ENCODE measurements around the gene SOWAHB.
"Not testable (repeated sequence)": the region's sequence is repeated elsewhere in the genome, so short reads cannot be mapped to it uniquely, and the experiment has no call there.

SOWAHB gene

GRCh38 chr4:76895619-76896018 is 2.3 kb downstream of the SOWAHB start:
- DNase-seq = no peak

GRCh38 chr4:76894537-76895255 is 3.2 kb downstream of the SOWAHB start:
- DNase-seq = no peak

DNA sequence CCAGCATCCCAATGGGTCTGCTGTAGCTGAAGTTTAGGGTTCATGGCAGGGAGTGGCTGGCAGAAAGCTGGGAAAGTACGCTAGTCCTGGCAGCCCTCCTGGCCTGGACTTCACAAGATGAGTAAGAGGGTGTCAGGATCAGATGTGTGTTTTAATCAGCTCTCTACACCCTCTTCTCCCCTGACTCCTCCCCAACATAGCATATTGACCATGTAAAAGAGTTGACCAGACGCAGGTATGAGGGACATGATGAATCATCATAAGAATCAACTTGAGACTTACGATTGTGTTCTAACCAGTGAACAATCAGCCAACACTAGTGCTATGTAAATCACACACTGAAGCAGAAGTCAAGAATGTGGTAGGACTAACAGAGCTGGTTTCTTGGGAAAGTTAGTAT is 5.3 kb downstream of the SOWAHB start:
- DNase-seq = no peak

GRCh38 chr4:76892001-76892400 is 5.9 kb downstream of the SOWAHB start:
- DNase-seq = no peak

DNA sequence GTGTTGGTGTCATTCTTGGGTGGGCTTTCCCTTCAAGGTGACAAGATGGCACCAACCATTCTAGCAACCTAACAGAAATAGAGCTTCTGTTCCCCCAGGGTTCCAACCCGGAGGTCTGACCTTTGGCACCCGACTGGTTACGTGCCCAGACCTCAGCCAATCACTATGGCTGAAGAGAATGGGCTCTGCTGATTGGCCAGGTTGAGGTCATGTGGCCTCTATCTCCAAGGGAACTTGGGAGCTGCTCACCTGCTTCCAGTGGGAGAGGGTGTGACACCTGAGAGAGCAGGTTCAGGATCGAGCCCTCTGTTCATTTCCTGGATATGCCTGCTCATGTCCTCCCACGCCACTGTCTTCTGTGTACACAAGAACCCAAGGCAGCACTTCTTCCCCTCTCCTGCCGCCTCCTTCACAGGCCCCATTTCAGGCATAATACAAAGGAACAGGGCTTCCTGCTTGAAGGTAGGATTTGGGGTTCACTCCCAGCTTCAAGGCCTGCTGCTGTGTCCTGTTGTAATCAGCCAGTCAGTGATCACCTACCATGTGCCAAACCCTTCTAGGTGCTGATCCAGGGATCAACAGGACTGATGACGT is 11.0 kb downstream of the SOWAHB start:
- DNase-seq = no peak

DNA sequence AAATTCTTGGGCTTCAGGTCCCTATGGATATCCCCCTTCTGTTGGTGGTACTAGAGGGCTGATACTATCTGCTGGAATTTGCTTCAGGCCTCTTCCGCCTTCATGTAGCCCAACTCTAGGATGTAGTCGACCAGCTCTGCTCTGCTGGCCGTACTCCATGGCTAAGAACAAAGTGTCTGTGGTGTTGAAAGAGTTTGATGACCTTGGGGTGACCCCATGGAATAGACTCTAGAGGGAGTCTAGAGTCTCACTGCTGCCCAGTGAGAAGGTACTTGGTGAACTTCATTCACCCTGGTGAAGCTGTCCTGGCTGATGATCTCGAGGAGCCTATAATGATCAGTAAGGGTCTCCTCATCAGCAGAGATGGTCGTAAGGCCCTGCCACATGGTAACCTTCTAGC is 11.7 kb downstream of the SOWAHB start:
- no peak for DNase-seq

GRCh38 chr4:76883147-76883546 is 14.8 kb downstream of the SOWAHB start:
- no peak for DNase-seq

- no peak for DNase-seq
These were observed 15.3 kb downstream of the SOWAHB start for GRCh38 chr4:76882630-76883029.

DNA sequence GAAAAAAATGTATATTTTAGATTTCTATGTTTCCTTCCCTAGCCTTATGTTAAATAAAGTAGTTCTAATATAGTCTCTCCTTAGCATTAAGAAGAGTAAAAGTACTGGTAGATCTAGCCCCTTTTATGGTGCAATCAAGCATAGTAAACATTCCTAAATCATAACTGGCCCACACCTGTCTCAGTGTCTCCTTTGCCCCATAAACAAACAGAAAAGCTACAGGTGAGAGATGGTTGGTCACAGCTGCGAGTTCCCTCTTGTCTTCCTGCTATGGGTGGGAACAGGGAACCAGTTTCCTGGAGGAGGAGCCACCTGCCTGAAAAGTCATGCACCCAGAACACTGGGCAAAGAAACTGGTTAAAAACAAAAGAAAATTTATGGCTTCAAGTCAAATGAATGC is 16.6 kb downstream of the SOWAHB start:
- DNase-seq = no peak

GRCh38 chr4:76879731-76880364 is 18.1 kb downstream of the SOWAHB start:
- DNase-seq = no peak

DNA sequence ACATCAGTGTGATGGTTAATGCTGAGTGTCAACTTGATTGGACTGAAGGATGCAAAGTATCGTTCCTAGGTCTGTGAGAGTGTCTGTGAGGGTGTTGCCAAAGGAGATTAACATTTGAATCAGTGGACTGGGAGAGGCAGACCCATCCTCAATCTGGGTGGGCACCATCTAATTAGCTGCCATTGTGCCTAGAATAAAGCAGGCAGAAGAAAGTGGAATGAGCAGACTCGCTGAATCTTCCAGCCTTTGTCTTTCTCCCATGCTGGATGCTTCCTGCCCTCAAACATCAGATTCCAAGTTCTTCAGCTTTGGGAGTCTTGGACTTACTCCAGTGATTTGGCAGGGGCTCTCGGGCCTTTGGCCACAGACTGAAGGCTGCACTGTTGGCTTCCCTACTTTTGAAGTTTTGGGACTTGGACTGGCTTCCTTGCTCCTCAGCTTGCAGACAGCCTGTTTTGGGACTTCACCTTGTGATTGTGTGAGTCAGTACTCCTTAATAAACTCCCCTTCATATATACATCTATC is 19.2 kb downstream of the SOWAHB start:
- not testable (repeated sequence) for DNase-seq

DNA sequence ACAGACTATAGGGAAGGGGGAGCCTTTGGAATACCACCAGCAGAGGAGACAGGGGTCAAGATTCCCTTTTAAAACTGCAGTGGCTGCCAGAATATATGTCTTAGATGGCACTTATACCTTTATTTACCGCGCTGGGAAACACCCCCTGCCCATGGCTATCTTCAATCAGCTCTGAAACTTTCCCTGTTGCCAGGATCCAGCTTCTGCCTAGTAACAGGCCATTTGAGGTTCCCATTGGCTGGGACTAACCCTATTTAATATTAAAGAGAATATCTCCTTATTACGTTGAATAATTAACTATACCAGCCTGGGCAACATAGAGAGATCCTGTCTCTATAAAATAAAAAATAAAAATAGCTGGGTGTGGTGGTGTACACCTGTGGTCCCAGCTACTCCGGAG is 23.8 kb downstream of the SOWAHB start:
- no peak for DNase-seq

- no peak for DNase-seq
These were observed 24.4 kb downstream of the SOWAHB start for GRCh38 chr4:76873495-76873894.

- DNase-seq = no peak
These were observed 25.4 kb downstream of the SOWAHB start for GRCh38 chr4:76872556-76872955.

GRCh38 chr4:76868780-76869179 is 29.2 kb downstream of the SOWAHB start:
- DNase-seq = not testable (repeated sequence)

GRCh38 chr4:76867880-76868655 is 29.9 kb downstream of the SOWAHB start:
- no peak for DNase-seq

- DNase-seq = no peak
These were observed 30.6 kb downstream of the SOWAHB start for GRCh38 chr4:76867377-76867776.

- DNase-seq = no peak
These were observed 31.3 kb downstream of the SOWAHB start for GRCh38 chr4:76866641-76867040.

DNA sequence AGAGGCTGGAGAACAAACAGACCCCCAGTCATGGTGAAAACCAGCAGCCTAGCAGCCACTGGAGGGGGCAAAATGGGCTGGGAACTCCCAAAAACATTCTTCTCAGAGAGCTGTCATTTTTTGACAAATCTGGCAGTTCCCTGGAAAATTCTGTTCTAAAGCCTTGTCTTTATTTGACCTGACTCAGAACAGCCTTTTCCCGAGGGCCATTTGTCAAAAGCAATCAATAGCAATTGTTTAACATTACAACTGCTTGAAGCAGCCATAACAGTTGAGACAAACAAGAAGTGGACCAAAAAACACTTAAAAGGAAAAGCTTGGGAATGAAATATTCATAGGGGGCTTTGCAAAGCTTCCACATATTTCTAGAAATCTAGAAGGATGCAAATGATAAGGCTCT is 39.6 kb downstream of the SOWAHB start:
- DNase-seq = no peak

- no peak for DNase-seq
These were observed 40.9 kb downstream of the SOWAHB start for GRCh38 chr4:76857074-76857409.

- no peak for DNase-seq
These were observed 41.5 kb downstream of the SOWAHB start for GRCh38 chr4:76856243-76857073.

- DNase-seq = no peak
These were observed 43.1 kb downstream of the SOWAHB start for GRCh38 chr4:76854858-76855257.

DNA sequence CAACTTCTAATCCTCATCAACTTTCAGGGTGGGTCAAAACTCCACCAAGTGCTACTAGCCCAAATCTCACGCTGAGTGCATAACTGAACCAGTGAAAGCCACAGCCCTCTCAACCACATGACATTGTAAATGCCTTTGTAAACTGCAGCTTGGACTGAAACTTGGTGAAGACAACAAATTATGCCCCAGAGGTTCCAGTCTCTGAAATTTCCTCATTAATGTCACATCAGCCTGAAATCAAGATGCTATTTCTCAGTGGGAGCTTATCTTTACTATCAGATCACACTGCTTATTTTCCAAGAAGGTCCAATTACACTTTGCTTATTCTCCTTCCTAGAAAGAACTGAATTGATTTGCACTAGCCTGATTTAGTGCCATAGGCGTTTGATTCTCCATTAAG is 46.6 kb downstream of the SOWAHB start:
- DNase-seq = no peak
